Measurements from ENCODE around the gene RCOR1. TPM values are rescaled to one million over a fixed set of nuclear protein-coding genes. Genes with fewer than 3 reads are reported as not detected.

Gene RCOR1
- total RNA-seq, 2 donors from 2014 or later = 17.1 to 17.5 TPM

- ATAC-seq = no peak
These were observed 156.4 kb downstream of the RCOR1 start for GRCh38 chr14:102748806-102749205.

GRCh38 chr14:102749393-102750305, 157.2 kb downstream of the RCOR1 start:
- Mint-ChIP-seq H3K9me3 (no peaks in the 10 kb centered on the region), H3K4me3 (no peak overlapping the region), H3K27ac (no peak overlapping the region), H3K4me1 (ENCODE audit: low read depth in 2 of 2) (no peaks in the 10 kb centered on the region), H3K36me3 (no peaks in the 10 kb centered on the region), H3K27me3 (no peaks in the 10 kb centered on the region)
- peak; percentile 47 for DNase-seq (ENCODE audit: low spot score)
- no peak for ATAC-seq

More at GRCh38 chr14:102748806-102749205, 156.4 kb downstream of the RCOR1 start:
- Mint-ChIP-seq H3K36me3 (no peaks in the 10 kb centered on the region), H3K4me1 (ENCODE audit: low read depth in 2 of 2) (no peaks in the 10 kb centered on the region), H3K27ac (no peak overlapping the region), H3K4me3 (no peak overlapping the region), H3K9me3 (no peaks in the 10 kb centered on the region), H3K27me3 (no peaks in the 10 kb centered on the region)
- DNase-seq (ENCODE audit: low spot score) = peak; percentile 42

DNA sequence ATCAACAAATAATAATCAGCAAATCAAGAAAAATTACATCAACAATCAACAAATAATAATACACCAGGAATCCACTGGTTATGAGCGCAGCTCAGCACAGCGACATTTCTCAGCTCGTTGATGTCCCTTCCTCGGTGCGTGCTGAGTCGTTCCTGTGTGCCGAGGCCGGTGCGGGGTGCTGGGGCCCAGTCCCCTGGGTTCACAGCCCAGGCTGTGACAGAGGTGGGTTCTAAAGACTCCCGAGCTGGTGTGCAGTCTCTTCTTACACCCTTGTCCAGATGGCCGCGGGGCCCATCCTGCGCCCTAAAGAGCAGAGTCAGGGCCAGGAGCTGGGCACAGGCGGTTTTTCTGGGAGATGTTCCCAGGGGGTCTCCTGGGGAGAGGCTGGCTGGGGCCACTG, 157.9 kb downstream of the RCOR1 start:
- Mint-ChIP-seq H3K27me3 (no peaks in the 10 kb centered on the region), H3K27ac (no peak overlapping the region), H3K36me3 (no peaks in the 10 kb centered on the region), H3K9me3 (no peaks in the 10 kb centered on the region), H3K4me1 (ENCODE audit: low read depth in 2 of 2) (no peaks in the 10 kb centered on the region), H3K4me3 (no peak overlapping the region)
- DNase-seq (ENCODE audit: low spot score) (no peak), ATAC-seq (no peak)

DNA sequence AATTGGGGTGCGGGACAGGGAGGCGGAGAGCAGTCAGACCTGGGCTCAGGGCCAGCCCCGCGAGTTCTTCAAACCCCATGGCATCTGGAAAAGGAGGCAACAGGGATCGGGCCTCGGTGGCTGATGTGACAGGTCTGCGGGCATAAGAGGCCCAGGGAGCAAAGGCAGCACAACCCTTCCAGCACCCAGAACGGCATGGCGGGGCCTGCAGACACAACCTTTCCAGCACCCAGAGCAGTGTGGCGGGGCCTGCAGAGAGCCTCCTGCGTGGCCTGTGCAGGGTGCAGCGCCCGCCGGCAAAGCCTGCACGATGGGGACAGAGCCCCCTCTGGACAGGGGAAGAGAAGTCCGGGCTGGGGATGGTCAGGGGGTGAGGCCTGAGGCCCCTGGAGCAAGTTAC, 158.6 kb downstream of the RCOR1 start:
- no peaks in the 10 kb centered on the region for H3K9me3 Mint-ChIP-seq

DNA sequence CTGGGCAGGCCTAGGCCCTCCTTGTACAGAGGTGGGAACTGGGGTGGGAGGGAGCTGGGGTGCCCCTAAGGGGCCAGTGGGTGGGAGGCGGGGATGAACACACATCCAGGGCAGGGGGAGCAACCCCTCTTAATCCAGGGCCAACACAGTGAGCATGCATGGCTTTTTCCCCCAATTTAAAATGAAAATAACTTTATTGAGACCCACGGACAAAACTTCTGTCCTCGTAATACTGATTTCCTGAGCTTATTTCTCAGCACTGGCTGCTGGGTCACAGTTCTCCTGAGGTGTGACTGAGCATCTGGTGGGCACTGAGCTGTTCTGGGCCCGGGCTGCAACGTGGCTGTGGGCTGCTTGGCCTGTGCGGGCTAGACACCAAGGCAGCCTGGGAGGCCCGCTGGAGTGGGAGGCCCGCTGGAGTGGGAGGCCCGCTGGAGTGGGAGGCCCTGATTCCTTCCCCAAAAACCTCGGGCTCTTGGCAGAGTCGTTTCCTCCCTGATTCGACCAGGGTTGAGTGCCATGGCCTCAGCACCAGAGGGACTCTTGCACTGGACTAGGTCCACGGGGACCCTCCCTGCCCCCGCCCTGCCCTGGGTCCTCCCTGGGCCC, 159.9 kb downstream of the RCOR1 start:
- Mint-ChIP-seq H3K36me3 (no peaks in the 10 kb centered on the region), H3K9me3 (no peaks in the 10 kb centered on the region), H3K4me1 (ENCODE audit: low read depth in 2 of 2) (no peaks in the 10 kb centered on the region)

More for the DNA sequence above, 158.6 kb downstream of the RCOR1 start:
- Mint-ChIP-seq H3K4me1 (ENCODE audit: low read depth in 2 of 2) (no peaks in the 10 kb centered on the region), H3K27ac (no peak overlapping the region), H3K4me3 (no peak overlapping the region), H3K27me3 (no peaks in the 10 kb centered on the region), H3K36me3 (no peaks in the 10 kb centered on the region)
- ATAC-seq (no peak), DNase-seq (ENCODE audit: low spot score) (peak; percentile 20)

GRCh38 chr14:102754370-102755262, 162.2 kb downstream of the RCOR1 start:
- Mint-ChIP-seq H3K9me3 (no peaks in the 10 kb centered on the region), H3K4me3 (no peak overlapping the region), H3K4me1 (ENCODE audit: low read depth in 2 of 2) (no peaks in the 10 kb centered on the region), H3K27me3 (peaks cover 0 to 4% of the 10 kb centered on the region in 2 donors), H3K36me3 (no peaks in the 10 kb centered on the region), H3K27ac (no peak overlapping the region)
- DNase-seq (ENCODE audit: low spot score) = no peak
- ATAC-seq = no peak

More for the DNA sequence above, 159.9 kb downstream of the RCOR1 start:
- H3K27ac Mint-ChIP-seq = no peak overlapping the region
- H3K4me3 Mint-ChIP-seq = no peak overlapping the region
- H3K27me3 Mint-ChIP-seq = no peaks in the 10 kb centered on the region
- ATAC-seq = no peak
- no peak for DNase-seq (ENCODE audit: low spot score)

- H3K27me3 Mint-ChIP-seq = peaks cover 0 to 4% of the 10 kb centered on the region in 2 donors
- ATAC-seq = peak in 1 of 2 donors; percentile 4
- DNase-seq (ENCODE audit: low spot score) = no peak
- H3K4me1 Mint-ChIP-seq (ENCODE audit: low read depth in 2 of 2) = no peaks in the 10 kb centered on the region
- H3K36me3 Mint-ChIP-seq = no peaks in the 10 kb centered on the region
- no peak overlapping the region for H3K4me3 Mint-ChIP-seq
- no peaks in the 10 kb centered on the region for H3K9me3 Mint-ChIP-seq
- H3K27ac Mint-ChIP-seq = no peak overlapping the region
These were observed 165.2 kb downstream of the RCOR1 start for GRCh38 chr14:102757646-102758045.

DNA sequence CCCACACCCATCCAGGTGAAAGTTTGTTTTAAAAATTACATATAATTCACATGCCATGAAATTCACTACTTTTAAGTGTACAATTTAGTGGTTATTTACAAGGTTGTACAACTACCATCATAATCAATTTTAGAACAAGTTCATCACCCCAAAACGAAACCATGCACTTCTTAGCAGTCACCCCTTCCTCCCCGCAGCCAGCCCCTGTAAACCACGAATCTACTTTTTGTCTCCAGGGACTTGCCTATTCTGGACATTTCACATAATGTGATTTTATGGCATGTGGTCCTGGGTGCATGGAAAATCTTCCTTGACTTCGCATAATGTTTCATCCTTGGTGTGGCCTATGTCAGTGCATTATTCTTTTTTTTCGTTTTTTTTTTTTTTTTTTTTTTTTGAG, 165.6 kb downstream of the RCOR1 start:
- ATAC-seq = no peak
- Mint-ChIP-seq H3K4me3 (no peak overlapping the region), H3K27ac (no peak overlapping the region), H3K9me3 (no peaks in the 10 kb centered on the region), H3K36me3 (no peaks in the 10 kb centered on the region), H3K27me3 (peaks cover 0 to 4% of the 10 kb centered on the region in 2 donors), H3K4me1 (ENCODE audit: low read depth in 2 of 2) (no peaks in the 10 kb centered on the region)
- no peak for DNase-seq (ENCODE audit: low spot score)

- no peak for DNase-seq (ENCODE audit: low spot score)
- no peak overlapping the region for H3K27ac Mint-ChIP-seq
- no peaks in the 10 kb centered on the region for H3K36me3 Mint-ChIP-seq
- H3K27me3 Mint-ChIP-seq = peaks cover 0 to 4% of the 10 kb centered on the region in 2 donors
- no peaks in the 10 kb centered on the region for H3K4me1 Mint-ChIP-seq (ENCODE audit: low read depth in 2 of 2)
- no peak overlapping the region for H3K4me3 Mint-ChIP-seq
- ATAC-seq = no peak
- H3K9me3 Mint-ChIP-seq = no peaks in the 10 kb centered on the region
These were observed 167.2 kb downstream of the RCOR1 start for GRCh38 chr14:102759456-102760187.

- DNase-seq (ENCODE audit: low spot score) (no peak), ATAC-seq (peak in 1 of 2 donors; percentile 54)
- Mint-ChIP-seq H3K4me3 (no peak overlapping the region), H3K9me3 (no peaks in the 10 kb centered on the region), H3K4me1 (ENCODE audit: low read depth in 2 of 2) (no peaks in the 10 kb centered on the region), H3K36me3 (no peaks in the 10 kb centered on the region), H3K27ac (no peak overlapping the region), H3K27me3 (peaks cover 0 to 4% of the 10 kb centered on the region in 2 donors)
These were observed 168.2 kb downstream of the RCOR1 start for GRCh38 chr14:102760496-102761193.

DNA sequence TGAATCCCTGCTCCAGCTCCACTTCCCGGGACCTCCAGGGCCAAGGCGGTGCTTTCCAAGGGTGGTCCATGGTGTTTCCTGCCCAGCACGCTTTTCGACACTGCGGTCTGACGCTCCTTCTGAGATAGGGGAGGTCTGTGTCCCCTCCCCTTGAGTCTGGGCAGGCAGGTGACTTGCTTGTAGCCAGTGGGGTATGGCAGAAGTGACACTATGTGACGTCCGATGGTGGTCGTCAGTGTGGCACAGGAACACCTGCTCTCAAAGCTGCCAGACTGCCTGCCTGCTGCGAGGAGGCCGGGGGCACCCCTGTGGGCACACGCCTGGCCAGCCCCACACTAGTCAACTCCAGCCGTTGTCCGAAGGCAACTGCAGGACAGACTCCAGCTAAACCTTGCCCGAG, 168.8 kb downstream of the RCOR1 start:
- no peaks in the 10 kb centered on the region for H3K36me3 Mint-ChIP-seq
- H3K4me3 Mint-ChIP-seq = no peak overlapping the region
- H3K9me3 Mint-ChIP-seq = no peaks in the 10 kb centered on the region
- no peaks in the 10 kb centered on the region for H3K4me1 Mint-ChIP-seq (ENCODE audit: low read depth in 2 of 2)
- ATAC-seq = no peak
- DNase-seq (ENCODE audit: low spot score) = no peak
- no peak overlapping the region for H3K27ac Mint-ChIP-seq
- H3K27me3 Mint-ChIP-seq = peaks cover 0 to 4% of the 10 kb centered on the region in 2 donors

- peak in 1 of 2 donors; percentile 65 for ATAC-seq
- Mint-ChIP-seq H3K9me3 (no peaks in the 10 kb centered on the region), H3K4me3 (no peak overlapping the region), H3K36me3 (no peaks in the 10 kb centered on the region), H3K4me1 (ENCODE audit: low read depth in 2 of 2) (no peaks in the 10 kb centered on the region), H3K27me3 (peaks cover 0 to 3% of the 10 kb centered on the region in 2 donors), H3K27ac (no peak overlapping the region)
- DNase-seq (ENCODE audit: low spot score) = no peak
These were observed 171.8 kb downstream of the RCOR1 start for GRCh38 chr14:102764220-102764671.
